Measurements from ENCODE around the gene ATP8A1. TPM values are rescaled to one million over a fixed set of nuclear protein-coding genes. Genes with fewer than 3 reads are reported as not detected.

ATP8A1 gene
- total and polyA plus RNA-seq, 4 donors: 0.65 to 15.9 (median 5.9) TPM

- no peaks in the 10 kb centered on the region for H3K9me3 ChIP-seq (ENCODE audit: control insufficient read depth in 4 of 4, low read length in 3 of 4)
- H3K9ac ChIP-seq (ENCODE audit: low read depth in 1 of 2, low read length in 2 of 2): no peak overlapping the region
- no peak overlapping the region for H3K4me3 ChIP-seq (ENCODE audit: low read depth in 1 of 3, low read length in 3 of 3)
- H3K4me1 ChIP-seq (ENCODE audit: control insufficient read depth in 4 of 4, insufficient read depth in 4 of 4, low read length in 3 of 4): no peaks in the 10 kb centered on the region
- DNase-seq (ENCODE audit: low spot score): no peak
- H3K27me3 ChIP-seq (ENCODE audit: control insufficient read depth in 4 of 4, insufficient read depth in 4 of 4, low read length in 3 of 4): no peaks in the 10 kb centered on the region
- no peak overlapping the region for H3K27ac ChIP-seq (ENCODE audit: low read depth in 1 of 2, low read length in 2 of 2)
- TF ChIP-seq MAX (IDR thresholded peaks at IDR 0.05): no peak
- no peak for TF ChIP-seq GABPA (IDR thresholded peaks at IDR 0.05 in 1 of 2, conservative IDR thresholded peaks at IDR 0.05 in 1 of 2)
- no peak for TF ChIP-seq SP1 (IDR thresholded peaks at IDR 0.05)
- no peak for TF ChIP-seq REST (IDR thresholded peaks at IDR 0.05)
- TF ChIP-seq HNF4A (conservative IDR thresholded peaks at IDR 0.05): no peak
- no peak for TF ChIP-seq TAF1 (conservative IDR thresholded peaks at IDR 0.05)
- no peak for TF ChIP-seq JUND (IDR thresholded peaks at IDR 0.05)
- TF ChIP-seq RAD21 (IDR thresholded peaks at IDR 0.05): no peak
- TF ChIP-seq ZBTB33 (IDR thresholded peaks at IDR 0.05): no peak
- TF ChIP-seq ATF3 (IDR thresholded peaks at IDR 0.05): no peak
- TF ChIP-seq YY1 (IDR thresholded peaks at IDR 0.05): no peak
- TF ChIP-seq RXRA (IDR thresholded peaks at IDR 0.05): no peak
- H3K36me3 ChIP-seq (ENCODE audit: control insufficient read depth in 4 of 4, insufficient read depth in 3 of 4, low read depth in 1 of 4, low read length in 3 of 4): no peaks in the 10 kb centered on the region
Measured at GRCh38 chr4:42641161-42641560, 15.7 kb downstream of the ATP8A1 start.

GRCh38 chr4:42640613-42641012 is 16.3 kb downstream of the ATP8A1 start:
- no peaks in the 10 kb centered on the region for H3K9me3 ChIP-seq (ENCODE audit: control insufficient read depth in 4 of 4, low read length in 3 of 4)
- 91% methylated on average over 3 of the region's 3 CpGs for WGBS
- H3K27me3 ChIP-seq (ENCODE audit: control insufficient read depth in 4 of 4, insufficient read depth in 4 of 4, low read length in 3 of 4): no peaks in the 10 kb centered on the region
- DNase-seq (ENCODE audit: low spot score): no peak
- H3K9ac ChIP-seq (ENCODE audit: low read depth in 1 of 2, low read length in 2 of 2): no peak overlapping the region
- H3K4me3 ChIP-seq (ENCODE audit: low read depth in 1 of 3, low read length in 3 of 3): no peak overlapping the region
- no peaks in the 10 kb centered on the region for H3K4me1 ChIP-seq (ENCODE audit: control insufficient read depth in 4 of 4, insufficient read depth in 4 of 4, low read length in 3 of 4)
- no peaks in the 10 kb centered on the region for H3K36me3 ChIP-seq (ENCODE audit: control insufficient read depth in 4 of 4, insufficient read depth in 3 of 4, low read depth in 1 of 4, low read length in 3 of 4)
- no peak overlapping the region for H3K27ac ChIP-seq (ENCODE audit: low read depth in 1 of 2, low read length in 2 of 2)
- TF ChIP-seq ZBTB33 (IDR thresholded peaks at IDR 0.05) (no peak), RXRA (IDR thresholded peaks at IDR 0.05) (no peak), YY1 (IDR thresholded peaks at IDR 0.05) (no peak), EGR1 (IDR thresholded peaks at IDR 0.05; ENCODE audit: low read depth in 2 of 2) (no peak), SP1 (IDR thresholded peaks at IDR 0.05) (no peak), MAX (IDR thresholded peaks at IDR 0.05) (no peak), FOXA2 (IDR thresholded peaks at IDR 0.05) (no peak), REST (IDR thresholded peaks at IDR 0.05) (no peak), TAF1 (conservative IDR thresholded peaks at IDR 0.05) (no peak), JUND (IDR thresholded peaks at IDR 0.05) (no peak), CTCF (IDR thresholded peaks at IDR 0.05; ENCODE audit: low read depth, low read length, missing input control) (no peak), RAD21 (IDR thresholded peaks at IDR 0.05) (no peak), FOXA1 (IDR thresholded peaks at IDR 0.05) (no peak), GABPA (IDR thresholded peaks at IDR 0.05 in 1 of 2, conservative IDR thresholded peaks at IDR 0.05 in 1 of 2) (no peak)
